ENCODE measurements around the gene DKK2. TPM values are rescaled to one million over a fixed set of nuclear protein-coding genes. Genes with fewer than 3 reads are reported as not detected.

DKK2 gene
- total RNA-seq, 1 donor from 2014 or later, result 3.3 TPM

DNA sequence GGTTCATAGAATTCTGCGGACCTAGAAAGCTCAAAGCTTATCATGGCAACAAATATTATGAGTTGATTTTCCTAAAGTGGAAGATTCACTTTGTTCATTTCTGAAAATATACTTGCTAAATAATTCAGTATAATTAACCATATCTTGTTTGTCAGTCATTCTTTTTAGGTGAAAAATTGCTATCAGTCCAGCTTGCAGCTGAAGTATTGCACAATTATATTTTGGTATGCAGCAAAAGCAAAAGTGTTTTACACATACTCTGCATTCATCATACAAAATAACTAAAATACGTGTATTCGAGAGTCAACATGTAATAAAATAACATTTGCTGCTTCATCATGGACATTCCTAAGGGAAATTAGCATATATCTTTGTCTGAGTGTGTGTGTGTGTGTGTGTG, 24.8 kb downstream of the DKK2 start:
- Mint-ChIP-seq H3K4me3 (ENCODE audit: unreplicated experiment) (no peak overlapping the region), H3K4me1 (ENCODE audit: low read depth, unreplicated experiment) (no peaks in the 10 kb centered on the region), H3K27me3 (ENCODE audit: low read depth, unreplicated experiment) (no peaks in the 10 kb centered on the region), H3K36me3 (ENCODE audit: low read depth, unreplicated experiment) (no peaks in the 10 kb centered on the region), H3K27ac (ENCODE audit: unreplicated experiment) (no peak overlapping the region), H3K9me3 (ENCODE audit: unreplicated experiment) (no peaks in the 10 kb centered on the region)
- no peak overlapping the region for H2AFZ ChIP-seq (ENCODE audit: low read depth, low read length)
- no peak overlapping the region for H3K4me2 ChIP-seq (ENCODE audit: low read length)
- no peaks in the 10 kb centered on the region for H3K27me3 ChIP-seq (ENCODE audit: insufficient read depth, low read length)
- no peaks in the 10 kb centered on the region for H3K9me3 ChIP-seq (ENCODE audit: insufficient read depth, low read depth, low read length)
- no peak overlapping the region for H3K9ac ChIP-seq (ENCODE audit: low read length)
- no peak for FAIRE-seq
- TF ChIP-seq, protein P1, sequence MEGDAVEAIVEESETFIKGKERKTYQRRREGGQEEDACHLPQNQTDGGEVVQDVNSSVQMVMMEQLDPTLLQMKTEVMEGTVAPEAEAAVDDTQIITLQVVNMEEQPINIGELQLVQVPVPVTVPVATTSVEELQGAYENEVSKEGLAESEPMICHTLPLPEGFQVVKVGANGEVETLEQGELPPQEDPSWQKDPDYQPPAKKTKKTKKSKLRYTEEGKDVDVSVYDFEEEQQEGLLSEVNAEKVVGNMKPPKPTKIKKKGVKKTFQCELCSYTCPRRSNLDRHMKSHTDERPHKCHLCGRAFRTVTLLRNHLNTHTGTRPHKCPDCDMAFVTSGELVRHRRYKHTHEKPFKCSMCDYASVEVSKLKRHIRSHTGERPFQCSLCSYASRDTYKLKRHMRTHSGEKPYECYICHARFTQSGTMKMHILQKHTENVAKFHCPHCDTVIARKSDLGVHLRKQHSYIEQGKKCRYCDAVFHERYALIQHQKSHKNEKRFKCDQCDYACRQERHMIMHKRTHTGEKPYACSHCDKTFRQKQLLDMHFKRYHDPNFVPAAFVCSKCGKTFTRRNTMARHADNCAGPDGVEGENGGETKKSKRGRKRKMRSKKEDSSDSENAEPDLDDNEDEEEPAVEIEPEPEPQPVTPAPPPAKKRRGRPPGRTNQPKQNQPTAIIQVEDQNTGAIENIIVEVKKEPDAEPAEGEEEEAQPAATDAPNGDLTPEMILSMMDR (IDR thresholded peaks at IDR 0.05; ENCODE audit: insufficient read depth, low read depth, low read length), result no peak
- TF ChIP-seq EZH2 (IDR thresholded peaks at IDR 0.05; ENCODE audit: insufficient read depth, low read length), result no peak
- no peaks in the 10 kb centered on the region for H4K20me1 ChIP-seq (ENCODE audit: insufficient read depth, low read length)
- H3K79me2 ChIP-seq (ENCODE audit: insufficient read depth, low read length), result no peaks in the 10 kb centered on the region
- DNase-seq (ENCODE audit: low read depth), result no peak
- no peak overlapping the region for H3K4me3 ChIP-seq (ENCODE audit: insufficient read depth, low read depth, low read length)
- H3K36me3 ChIP-seq (ENCODE audit: insufficient read depth, low read length), result no peaks in the 10 kb centered on the region
- no peaks in the 10 kb centered on the region for H3K4me1 ChIP-seq (ENCODE audit: insufficient read depth, low read length)
- H3K27ac ChIP-seq (ENCODE audit: low read depth, low read length), result no peak overlapping the region

DNA sequence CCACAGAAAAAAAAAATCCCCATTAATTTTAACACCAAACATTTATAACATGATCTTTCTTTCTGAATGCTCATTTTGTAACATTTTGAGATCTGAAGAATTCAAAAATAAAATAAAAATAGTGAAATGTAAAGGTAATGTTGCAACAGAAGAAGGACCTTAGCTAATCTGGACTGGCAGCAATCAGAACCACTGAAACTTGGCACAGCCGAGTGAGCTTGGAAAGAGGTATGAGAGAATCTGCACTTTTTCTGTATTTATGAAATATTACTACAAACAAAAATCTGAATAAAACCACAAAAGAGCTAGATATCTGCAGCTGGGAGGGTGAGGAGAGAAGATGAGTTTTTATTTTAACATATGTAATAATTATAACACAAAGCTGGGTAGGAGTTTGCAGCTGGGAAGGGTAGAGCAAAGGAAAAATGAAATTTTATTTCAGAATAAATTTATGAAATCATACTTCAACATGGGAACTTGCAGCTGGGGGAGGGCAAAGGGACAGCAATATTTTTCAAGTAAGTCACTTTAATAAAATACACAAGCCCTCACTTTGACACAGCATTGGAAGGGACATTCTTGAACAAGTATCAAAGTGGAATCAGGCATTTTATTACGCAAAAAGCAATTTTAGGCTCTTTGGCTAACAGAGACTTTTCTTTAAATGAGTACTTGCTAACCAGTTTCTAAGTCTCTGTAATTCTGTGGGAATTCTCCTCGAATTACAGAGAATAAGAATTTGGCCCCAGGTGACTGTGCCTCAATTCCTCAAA, 26.7 kb downstream of the DKK2 start:
- H2AFZ ChIP-seq (ENCODE audit: low read depth, low read length), result no peak overlapping the region
- H3K27me3 Mint-ChIP-seq (ENCODE audit: low read depth, unreplicated experiment), result no peaks in the 10 kb centered on the region
- DNase-seq (ENCODE audit: low read depth), result no peak
- H3K27me3 ChIP-seq (ENCODE audit: insufficient read depth, low read length), result no peaks in the 10 kb centered on the region
- TF ChIP-seq EZH2 (IDR thresholded peaks at IDR 0.05; ENCODE audit: insufficient read depth, low read length), result no peak
- TF ChIP-seq, protein P1 (IDR thresholded peaks at IDR 0.05; ENCODE audit: insufficient read depth, low read depth, low read length), result no peak
- H3K4me1 ChIP-seq (ENCODE audit: insufficient read depth, low read length), result no peaks in the 10 kb centered on the region
- H3K36me3 Mint-ChIP-seq (ENCODE audit: low read depth, unreplicated experiment), result no peaks in the 10 kb centered on the region
- no peak overlapping the region for H3K27ac Mint-ChIP-seq (ENCODE audit: unreplicated experiment)
- no peaks in the 10 kb centered on the region for H3K9me3 Mint-ChIP-seq (ENCODE audit: unreplicated experiment)
- H4K20me1 ChIP-seq (ENCODE audit: insufficient read depth, low read length), result no peaks in the 10 kb centered on the region
- H3K9me3 ChIP-seq (ENCODE audit: insufficient read depth, low read depth, low read length), result no peaks in the 10 kb centered on the region
- no peaks in the 10 kb centered on the region for H3K79me2 ChIP-seq (ENCODE audit: insufficient read depth, low read length)
- H3K4me1 Mint-ChIP-seq (ENCODE audit: low read depth, unreplicated experiment), result no peaks in the 10 kb centered on the region
- no peaks in the 10 kb centered on the region for H3K36me3 ChIP-seq (ENCODE audit: insufficient read depth, low read length)
- no peak overlapping the region for H3K4me2 ChIP-seq (ENCODE audit: low read length)
- no peak overlapping the region for H3K4me3 ChIP-seq (ENCODE audit: insufficient read depth, low read depth, low read length)
- no peak overlapping the region for H3K9ac ChIP-seq (ENCODE audit: low read length)
- H3K4me3 Mint-ChIP-seq (ENCODE audit: unreplicated experiment), result no peak overlapping the region
- H3K27ac ChIP-seq (ENCODE audit: low read depth, low read length), result no peak overlapping the region
- no peak for FAIRE-seq

DNA sequence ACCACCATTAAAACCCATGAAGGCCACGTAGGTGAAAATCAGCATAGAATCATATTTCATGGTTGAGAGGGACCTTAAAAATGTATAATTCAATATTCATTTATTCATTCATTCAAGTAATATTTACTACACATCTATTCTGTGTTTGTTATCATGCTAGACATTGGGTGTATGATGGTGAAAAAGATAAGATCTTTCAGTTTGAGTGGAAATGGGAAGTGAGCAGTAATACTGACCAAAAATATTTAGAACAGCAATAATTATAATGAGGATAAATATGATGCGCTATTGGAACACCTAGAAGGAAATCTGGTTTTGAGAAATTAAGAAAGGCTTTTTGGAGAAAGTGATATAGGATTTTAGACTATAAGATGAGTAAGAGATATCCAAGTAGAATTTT, 28.0 kb downstream of the DKK2 start:
- Histone ChIP-seq H3K4me3 (ENCODE audit: insufficient read depth, low read depth, low read length) (no peak overlapping the region), H3K9me3 (ENCODE audit: insufficient read depth, low read depth, low read length) (no peaks in the 10 kb centered on the region), H3K4me2 (ENCODE audit: low read length) (no peak overlapping the region), H3K36me3 (ENCODE audit: insufficient read depth, low read length) (no peaks in the 10 kb centered on the region), H3K27me3 (ENCODE audit: insufficient read depth, low read length) (no peaks in the 10 kb centered on the region), H4K20me1 (ENCODE audit: insufficient read depth, low read length) (no peaks in the 10 kb centered on the region), H3K79me2 (ENCODE audit: insufficient read depth, low read length) (no peaks in the 10 kb centered on the region), H3K9ac (ENCODE audit: low read length) (no peak overlapping the region), H3K4me1 (ENCODE audit: insufficient read depth, low read length) (no peaks in the 10 kb centered on the region), H2AFZ (ENCODE audit: low read depth, low read length) (no peak overlapping the region), H3K27ac (ENCODE audit: low read depth, low read length) (no peak overlapping the region)
- DNase-seq (ENCODE audit: low read depth) (no peak), FAIRE-seq (no peak)
- no peak overlapping the region for H3K4me3 Mint-ChIP-seq (ENCODE audit: unreplicated experiment)
- TF ChIP-seq, protein P1 (IDR thresholded peaks at IDR 0.05; ENCODE audit: insufficient read depth, low read depth, low read length), result no peak
- TF ChIP-seq EZH2 (IDR thresholded peaks at IDR 0.05; ENCODE audit: insufficient read depth, low read length), result no peak
- H3K27ac Mint-ChIP-seq (ENCODE audit: unreplicated experiment), result no peak overlapping the region
- no peaks in the 10 kb centered on the region for H3K36me3 Mint-ChIP-seq (ENCODE audit: low read depth, unreplicated experiment)
- no peaks in the 10 kb centered on the region for H3K4me1 Mint-ChIP-seq (ENCODE audit: low read depth, unreplicated experiment)
- no peaks in the 10 kb centered on the region for H3K27me3 Mint-ChIP-seq (ENCODE audit: low read depth, unreplicated experiment)
- no peaks in the 10 kb centered on the region for H3K9me3 Mint-ChIP-seq (ENCODE audit: unreplicated experiment)

Data from astrocyte (in vitro differentiated cells and primary cell).